B cell (primary cell): ENCODE results near the gene BIRC2. TPM values are rescaled to one million over a fixed set of nuclear protein-coding genes. Genes with fewer than 3 reads are reported as not detected.
A peak's percentile ranks its signal among the peaks of the same experiment; 100 is the strongest.

Experiments used
- ATAC-seq: fragments of 200-7000 bp; cut with Tn5 transposase; one replicate; pipeline ENCODE4 v1.10.0; 2021; ENCODE audit warnings: low read depth, mild to moderate bottlenecking, moderate number of reproducible peaks, moderate library complexity
- CTCF ChIA-PET: fragments of 350-600 bp; sonication (Branson Sonifier 250); formaldehyde crosslinking; loops from one replicate; lab custom pipeline; 2021; ENCODE audit warnings: antibody characterized with exemption, inconsistent platforms; lab: Charles Lee
- POLR2A ChIA-PET: fragments of 350-600 bp; sonication (Branson Sonifier 250); formaldehyde crosslinking; loops from one replicate; lab custom pipeline; 2021; ENCODE audit warnings: antibody characterized with exemption; lab: Charles Lee
- DNase-seq: peaks from one replicate; pipeline ENCODE4 v3.0.0; 2013
- H2AFZ ChIP-seq: 2 replicates; pipeline ENCODE4 v1.6.1; 2012; ENCODE audit warnings: mild to moderate bottlenecking, low read depth, low read length; ENCODE audit not compliant: insufficient read depth, poor library complexity, severe bottlenecking
- H3K27ac ChIP-seq, 2 donors: 1 replicate in 1 of 2; 2 replicates in 1 of 2; pipeline ENCODE4 v1.5.1; 2012 to 2013; ENCODE audit warnings: low read length in 2 of 2, mild to moderate bottlenecking in 2 of 2, moderate library complexity in 1 of 2
- H3K27me3 ChIP-seq, 4 experiments: fragments of 200-600 bp in 1 of 4; sonication (generic) in 1 of 4; replicated peaks in 1 of 4; 1 replicate in 2 of 4; 2 replicates in 2 of 4; pipeline versions ENCODE4 v1.6.1 to v1.7.0; 2013 to 2016; ENCODE audit warnings: low read length in 3 of 4, mild to moderate bottlenecking in 2 of 4, mixed read lengths in 1 of 4, moderate library complexity in 1 of 4; ENCODE audit not compliant: insufficient read depth in 4 of 4, control insufficient read depth in 3 of 4; ENCODE audit errors: control extremely low read depth in 1 of 4
- H3K36me3 ChIP-seq, 2 experiments: replicated peaks in 1 of 2; 1 replicate in 1 of 2; 2 replicates in 1 of 2; pipeline versions ENCODE4 v1.6.1 to v1.7.1; 2013; ENCODE audit warnings: low read length in 1 of 2; ENCODE audit not compliant: insufficient read depth in 2 of 2, control insufficient read depth in 1 of 2; ENCODE audit errors: control extremely low read depth in 1 of 2, extremely low read depth in 1 of 2
- H3K4me1 ChIP-seq, 2 donors: fragments of 200-600 bp in 1 of 2; sonication (generic) in 1 of 2; 1 replicate in 1 of 2; 2 replicates in 1 of 2; pipeline versions ENCODE4 v1.5.1 to v1.6.1; 2013 to 2017; ENCODE audit warnings: low read length in 2 of 2; ENCODE audit not compliant: control insufficient read depth in 2 of 2, insufficient read depth in 2 of 2
- H3K4me2 ChIP-seq: replicated peaks from 2 replicates; pipeline ENCODE3; 2012; ENCODE audit warnings: mild to moderate bottlenecking, low read depth, low read length; ENCODE audit not compliant: poor library complexity, severe bottlenecking
- H3K4me3 ChIP-seq, 5 experiments: fragments of 200-600 bp in 1 of 5; sonication (generic) in 1 of 5; 1 replicate in 3 of 5; 2 replicates in 2 of 5; pipeline versions ENCODE4 v1.5.1 to v1.7.0; 2011 to 2016; ENCODE audit warnings: low read length in 4 of 5, mild to moderate bottlenecking in 4 of 5, low read depth in 2 of 5, control low read depth in 1 of 5, moderate library complexity in 1 of 5; ENCODE audit not compliant: insufficient read depth in 1 of 5; ENCODE audit errors: control extremely low read depth in 1 of 5, extremely low read depth in 1 of 5
- H3K79me2 ChIP-seq: fragments of 200-600 bp; sonication (generic); one replicate; pipeline ENCODE4 v1.6.0; 2016; ENCODE audit warnings: low read length; ENCODE audit not compliant: control insufficient read depth, insufficient read depth
- H3K9ac ChIP-seq: fragments of 200-600 bp; sonication (generic); 2 replicates; pipeline ENCODE4 v1.6.1; 2017; ENCODE audit warnings: mild to moderate bottlenecking, low read length, moderate library complexity
- H3K9me3 ChIP-seq, 3 donors: one replicate each; pipeline versions ENCODE4 v1.6.1 to v1.7.1; 2013; ENCODE audit warnings: low read length in 2 of 3; ENCODE audit not compliant: control insufficient read depth in 2 of 3, insufficient read depth in 1 of 3; ENCODE audit errors: control extremely low read depth in 1 of 3
- H4K20me1 ChIP-seq: 2 replicates; pipeline ENCODE4 v1.6.0; 2012; ENCODE audit warnings: mild to moderate bottlenecking, low read length; ENCODE audit not compliant: insufficient read depth, control insufficient read depth, poor library complexity, severe bottlenecking
- H3K27ac Mint-ChIP-seq: one replicate; pipeline ENCODE4 v1.8.0; 2021; ENCODE audit warnings: mixed read lengths
- H3K27me3 Mint-ChIP-seq: one replicate; pipeline ENCODE4 v1.8.0; 2021; ENCODE audit warnings: mixed read lengths
- H3K4me1 Mint-ChIP-seq: one replicate; pipeline ENCODE4 v1.8.0; 2021; ENCODE audit warnings: mixed read lengths
- H3K4me3 Mint-ChIP-seq: one replicate; pipeline ENCODE4 v1.8.0; 2021; ENCODE audit warnings: mixed read lengths
- H3K9me3 Mint-ChIP-seq: one replicate; pipeline ENCODE4 v1.8.0; 2022; ENCODE audit warnings: mixed read lengths; ENCODE audit not compliant: insufficient read depth
- EZH2 ChIP-seq: IDR thresholded peaks from 2 replicates; pipeline ENCODE4 v1.6.1; 2012; ENCODE audit warnings: borderline replicate concordance, low read depth, mild to moderate bottlenecking, moderate library complexity, low read length; ENCODE audit not compliant: insufficient read depth, poor library complexity, severe bottlenecking
- WGBS: methylation state at CpG from one replicate; pipeline ENCODE4 v1.1.5; 2013; ENCODE audit warnings: missing lambda C conversion rate; ENCODE audit not compliant: insufficient coverage; 5-methylcytosine and 5-hydroxymethylcytosine counted together
- intact Hi-C: fragments of 100-400 bp; cut with micrococcal nuclease; formaldehyde crosslinking; loops from one replicate; pipeline ENCODE4 v1.10.0; 2022
- polyA plus RNA-seq: library from polyadenylated mRNA; depleted of rRNA; stranded (reverse); fragments of >200 nt; gene quantifications from 2 replicates; pipeline ENCODE4 v1.2.3, GENCODE V29; 2012
- total RNA-seq, 2 donors: library from RNA; stranded (reverse); fragments of 120-200 nt in 1 of 2; gene quantifications; 1 replicate in 1 of 2; 2 replicates in 1 of 2; pipeline versions ENCODE4 v1.2.3 to v1.2.4, GENCODE V29; 2013 to 2022
- TF ChIP-seq, protein P1 (sequence below): fragments of 200-600 bp; IDR thresholded peaks from one replicate; pipeline ENCODE4 v1.8.0; 2022; ENCODE audit warnings: antibody characterized with exemption, mild to moderate bottlenecking

Gene BIRC2
- total and polyA plus RNA-seq, 2 donors (not counting 1 experiment from before 2014, with no cell fraction given): 20.1 to 51.0 TPM

- TF ChIP-seq EZH2: no peak
- TF ChIP-seq, protein P1, sequence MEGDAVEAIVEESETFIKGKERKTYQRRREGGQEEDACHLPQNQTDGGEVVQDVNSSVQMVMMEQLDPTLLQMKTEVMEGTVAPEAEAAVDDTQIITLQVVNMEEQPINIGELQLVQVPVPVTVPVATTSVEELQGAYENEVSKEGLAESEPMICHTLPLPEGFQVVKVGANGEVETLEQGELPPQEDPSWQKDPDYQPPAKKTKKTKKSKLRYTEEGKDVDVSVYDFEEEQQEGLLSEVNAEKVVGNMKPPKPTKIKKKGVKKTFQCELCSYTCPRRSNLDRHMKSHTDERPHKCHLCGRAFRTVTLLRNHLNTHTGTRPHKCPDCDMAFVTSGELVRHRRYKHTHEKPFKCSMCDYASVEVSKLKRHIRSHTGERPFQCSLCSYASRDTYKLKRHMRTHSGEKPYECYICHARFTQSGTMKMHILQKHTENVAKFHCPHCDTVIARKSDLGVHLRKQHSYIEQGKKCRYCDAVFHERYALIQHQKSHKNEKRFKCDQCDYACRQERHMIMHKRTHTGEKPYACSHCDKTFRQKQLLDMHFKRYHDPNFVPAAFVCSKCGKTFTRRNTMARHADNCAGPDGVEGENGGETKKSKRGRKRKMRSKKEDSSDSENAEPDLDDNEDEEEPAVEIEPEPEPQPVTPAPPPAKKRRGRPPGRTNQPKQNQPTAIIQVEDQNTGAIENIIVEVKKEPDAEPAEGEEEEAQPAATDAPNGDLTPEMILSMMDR: no peak
- Histone ChIP-seq H3K36me3 (peaks cover 16 to 40% of the 10 kb centered on the region in 2 experiments), H2AFZ (no peak overlapping the region), H4K20me1 (no peaks in the 10 kb centered on the region), H3K27me3 (no peaks in the 10 kb centered on the region), H3K4me2 (no peak overlapping the region), H3K27ac (no peak overlapping the region), H3K4me1 (no peaks in the 10 kb centered on the region), H3K79me2 (peaks cover 9% of the 10 kb centered on the region), H3K4me3 (no peak overlapping the region), H3K9me3 (no peaks in the 10 kb centered on the region), H3K9ac (no peak overlapping the region)
- ATAC-seq (no peak), DNase-seq (no peak)
- Mint-ChIP-seq H3K9me3 (no peaks in the 10 kb centered on the region), H3K4me1 (peaks cover 15% of the 10 kb centered on the region), H3K27ac (peak overlapping the region; percentile 37), H3K27me3 (no peaks in the 10 kb centered on the region), H3K4me3 (no peak overlapping the region)
- ChIA-PET POLR2A (interaction anchor here (0.7 kb wide), 1 partner anchor 32 kb away, joined by 3 read pairs; no protein-coding TSS in a partner anchor), CTCF (interaction anchor here (0.9 to 4.7 kb wide), 5 partner anchors 54 to 271 kb away, joined by 3 to 33 read pairs (median 3); no protein-coding TSS in a partner anchor)
- WGBS: 75% methylated on average over 2 of the region's 6 CpGs
- intact Hi-C loops: no loop called here
These were observed 48.8 kb downstream of the BIRC2 start for GRCh38 chr11:102395720-102396393.
